Neural cell (in vitro differentiated cells): ENCODE data around the gene RELN.

Experiments used
- CTCF ChIP-seq: fragments of 450-650 bp; IDR thresholded peaks from 2 replicates; pipeline ENCODE4 v1.5.1; 2014; ENCODE audit warnings: antibody characterized with exemption, mild to moderate bottlenecking, moderate library complexity; ENCODE audit not compliant: poor library complexity, severe bottlenecking
- RAD21 ChIP-seq: fragments of 450-650 bp; conservative IDR thresholded peaks from 2 replicates; pipeline ENCODE4 v1.6.1; 2014; ENCODE audit warnings: antibody characterized with exemption, mild to moderate bottlenecking, moderate library complexity

- TF ChIP-seq CTCF (no peak), RAD21 (no peak)
These were observed 449.6 kb downstream of the RELN start for GRCh38 chr7:103539875-103540274.
